Measurements from ENCODE around the gene PSMA4.

Gene PSMA4

DNA sequence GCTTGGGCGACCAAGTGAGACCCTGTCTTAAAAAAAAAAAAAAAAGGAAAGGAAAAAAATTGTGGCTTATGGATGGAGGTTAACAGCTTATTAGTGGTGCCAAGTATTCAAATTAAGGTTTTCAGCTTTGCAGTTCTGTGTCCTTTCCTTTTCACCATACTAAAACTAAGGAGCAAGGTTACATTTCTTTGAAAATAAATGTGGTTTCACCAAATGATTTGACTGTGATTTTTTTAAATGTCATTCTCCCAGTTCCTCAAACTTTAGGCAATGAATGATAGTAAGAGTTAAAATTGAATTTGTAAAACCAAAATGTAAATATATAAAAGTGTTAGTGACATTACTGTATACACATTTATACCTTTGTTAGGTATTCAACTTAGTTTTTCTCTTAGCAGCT, 34.7 kb downstream of the PSMA4 start:
- peaks cover 11% of the 10 kb centered on the region for H3K4me1 ChIP-seq (ENCODE audit: control insufficient read depth, insufficient read depth, low read length)
- no peaks in the 10 kb centered on the region for H3K9me3 ChIP-seq (ENCODE audit: control insufficient read depth, insufficient read depth, low read depth, low read length)
- POLR2A ChIA-PET = interaction anchor here (1.2 to 1.5 kb wide), 2 partner anchors 9 to 276 kb away, joined by 3 to 5 read pairs; partner anchors contain the start of genes CHRNA5 and SKIC8
- no peak overlapping the region for H3K27ac ChIP-seq (ENCODE audit: extremely low read depth, low read depth, low read length)
- H3K36me3 ChIP-seq (ENCODE audit: control insufficient read depth in 2 of 2, insufficient read depth in 1 of 2, low read length in 2 of 2) = no peaks in the 10 kb centered on the region; a peak in 1 of 3 replicates
- CTCF ChIA-PET = interaction anchor here (0.7 to 2.2 kb wide), 3 partner anchors 10 to 134 kb away, joined by 3 to 12 read pairs (median 4); partner anchors contain the start of gene CHRNA5
- TF ChIP-seq ZNF248 (tag by site-specific recombination; IDR thresholded peaks at IDR 0.05) (no peak), PRDM1 (tag by site-specific recombination; IDR thresholded peaks at IDR 0.05) (0 out of 2 replicates have a peak, but pooled peaks have one; percentile 13)
- no peak overlapping the region for H3K4me3 ChIP-seq (ENCODE audit: low read depth, low read length)

DNA sequence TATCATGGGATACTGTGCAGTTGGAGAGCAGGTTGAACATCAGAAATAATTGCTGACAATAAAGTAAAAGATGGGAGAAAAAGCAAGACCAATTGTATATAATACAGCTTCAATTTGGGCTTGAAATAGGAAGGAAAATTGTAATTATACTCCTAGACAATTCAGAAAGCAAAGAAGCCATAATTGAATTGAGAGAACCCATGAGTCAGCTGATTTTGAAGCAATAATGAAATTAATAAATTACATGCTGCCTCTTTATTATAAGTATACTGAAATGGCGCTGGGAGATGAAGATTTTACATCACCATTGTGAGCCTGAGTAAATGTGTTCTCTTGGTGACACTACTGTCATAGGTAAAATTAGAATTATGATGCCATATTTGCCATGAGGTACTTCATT, 57.3 kb downstream of the PSMA4 start:
- H3K4me3 ChIP-seq (ENCODE audit: low read depth, low read length) = no peak overlapping the region

GRCh38 chr15:78598348-78598747, 58.1 kb downstream of the PSMA4 start:
- no peak overlapping the region for H3K27ac ChIP-seq (ENCODE audit: extremely low read depth, low read depth, low read length)
- POLR2A ChIA-PET = interaction anchor here (1.2 kb wide), 1 partner anchor 33 kb away, joined by 4 read pairs; the partner anchor contains the start of gene CHRNA5
- TF ChIP-seq ZNF354C (tag by site-specific recombination; IDR thresholded peaks at IDR 0.05; ENCODE audit: borderline replicate concordance, low read depth) (no peak), ZNF311 (tag by site-specific recombination; IDR thresholded peaks at IDR 0.05; ENCODE audit: borderline replicate concordance) (no peak), ZNF221 (tag by site-specific recombination; IDR thresholded peaks at IDR 0.05; ENCODE audit: borderline replicate concordance) (no peak), ZNF707 (tag by site-specific recombination; IDR thresholded peaks at IDR 0.05) (no peak), ZNF629 (tag by site-specific recombination; IDR thresholded peaks at IDR 0.05) (no peak), ZBTB6 (tag by site-specific recombination; IDR thresholded peaks at IDR 0.05) (no peak), BCL11A (tag by site-specific recombination; IDR thresholded peaks at IDR 0.05; ENCODE audit: low read depth) (no peak), ZNF16 (tag by site-specific recombination; IDR thresholded peaks at IDR 0.05; ENCODE audit: low read depth) (no peak), SP7 (tag by site-specific recombination; IDR thresholded peaks at IDR 0.05) (no peak)
- TF ChIP-seq, protein P1, sequence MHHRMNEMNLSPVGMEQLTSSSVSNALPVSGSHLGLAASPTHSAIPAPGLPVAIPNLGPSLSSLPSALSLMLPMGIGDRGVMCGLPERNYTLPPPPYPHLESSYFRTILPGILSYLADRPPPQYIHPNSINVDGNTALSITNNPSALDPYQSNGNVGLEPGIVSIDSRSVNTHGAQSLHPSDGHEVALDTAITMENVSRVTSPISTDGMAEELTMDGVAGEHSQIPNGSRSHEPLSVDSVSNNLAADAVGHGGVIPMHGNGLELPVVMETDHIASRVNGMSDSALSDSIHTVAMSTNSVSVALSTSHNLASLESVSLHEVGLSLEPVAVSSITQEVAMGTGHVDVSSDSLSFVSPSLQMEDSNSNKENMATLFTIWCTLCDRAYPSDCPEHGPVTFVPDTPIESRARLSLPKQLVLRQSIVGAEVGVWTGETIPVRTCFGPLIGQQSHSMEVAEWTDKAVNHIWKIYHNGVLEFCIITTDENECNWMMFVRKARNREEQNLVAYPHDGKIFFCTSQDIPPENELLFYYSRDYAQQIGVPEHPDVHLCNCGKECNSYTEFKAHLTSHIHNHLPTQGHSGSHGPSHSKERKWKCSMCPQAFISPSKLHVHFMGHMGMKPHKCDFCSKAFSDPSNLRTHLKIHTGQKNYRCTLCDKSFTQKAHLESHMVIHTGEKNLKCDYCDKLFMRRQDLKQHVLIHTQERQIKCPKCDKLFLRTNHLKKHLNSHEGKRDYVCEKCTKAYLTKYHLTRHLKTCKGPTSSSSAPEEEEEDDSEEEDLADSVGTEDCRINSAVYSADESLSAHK (tag by site-specific recombination; IDR thresholded peaks at IDR 0.05) = no peak
- TF ChIP-seq, protein P2, sequence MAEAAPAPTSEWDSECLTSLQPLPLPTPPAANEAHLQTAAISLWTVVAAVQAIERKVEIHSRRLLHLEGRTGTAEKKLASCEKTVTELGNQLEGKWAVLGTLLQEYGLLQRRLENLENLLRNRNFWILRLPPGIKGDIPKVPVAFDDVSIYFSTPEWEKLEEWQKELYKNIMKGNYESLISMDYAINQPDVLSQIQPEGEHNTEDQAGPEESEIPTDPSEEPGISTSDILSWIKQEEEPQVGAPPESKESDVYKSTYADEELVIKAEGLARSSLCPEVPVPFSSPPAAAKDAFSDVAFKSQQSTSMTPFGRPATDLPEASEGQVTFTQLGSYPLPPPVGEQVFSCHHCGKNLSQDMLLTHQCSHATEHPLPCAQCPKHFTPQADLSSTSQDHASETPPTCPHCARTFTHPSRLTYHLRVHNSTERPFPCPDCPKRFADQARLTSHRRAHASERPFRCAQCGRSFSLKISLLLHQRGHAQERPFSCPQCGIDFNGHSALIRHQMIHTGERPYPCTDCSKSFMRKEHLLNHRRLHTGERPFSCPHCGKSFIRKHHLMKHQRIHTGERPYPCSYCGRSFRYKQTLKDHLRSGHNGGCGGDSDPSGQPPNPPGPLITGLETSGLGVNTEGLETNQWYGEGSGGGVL (tag by site-specific recombination; IDR thresholded peaks at IDR 0.05) = no peak
- TF ChIP-seq, protein P3, sequence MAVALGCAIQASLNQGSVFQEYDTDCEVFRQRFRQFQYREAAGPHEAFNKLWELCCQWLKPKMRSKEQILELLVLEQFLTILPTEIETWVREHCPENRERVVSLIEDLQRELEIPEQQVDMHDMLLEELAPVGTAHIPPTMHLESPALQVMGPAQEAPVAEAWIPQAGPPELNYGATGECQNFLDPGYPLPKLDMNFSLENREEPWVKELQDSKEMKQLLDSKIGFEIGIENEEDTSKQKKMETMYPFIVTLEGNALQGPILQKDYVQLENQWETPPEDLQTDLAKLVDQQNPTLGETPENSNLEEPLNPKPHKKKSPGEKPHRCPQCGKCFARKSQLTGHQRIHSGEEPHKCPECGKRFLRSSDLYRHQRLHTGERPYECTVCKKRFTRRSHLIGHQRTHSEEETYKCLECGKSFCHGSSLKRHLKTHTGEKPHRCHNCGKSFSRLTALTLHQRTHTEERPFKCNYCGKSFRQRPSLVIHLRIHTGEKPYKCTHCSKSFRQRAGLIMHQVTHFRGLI (tag by site-specific recombination; IDR thresholded peaks at IDR 0.05) = no peak
- H3K9me3 ChIP-seq (ENCODE audit: control insufficient read depth, insufficient read depth, low read depth, low read length) = no peaks in the 10 kb centered on the region
- CTCF ChIA-PET = interaction anchor here (1.1 kb wide), 1 partner anchor 112 kb away, joined by 3 read pairs; no protein-coding TSS in a partner anchor
- H3K4me3 ChIP-seq (ENCODE audit: low read depth, low read length) = no peak overlapping the region
- H3K36me3 ChIP-seq (ENCODE audit: control insufficient read depth in 2 of 2, insufficient read depth in 1 of 2, low read length in 2 of 2) = peaks cover 11 to 20% of the 10 kb centered on the region in 2 experiments
- no peaks in the 10 kb centered on the region for H3K4me1 ChIP-seq (ENCODE audit: control insufficient read depth, insufficient read depth, low read length)

More for the DNA sequence above, 57.3 kb downstream of the PSMA4 start:
- no peak for TF ChIP-seq EGR2 (tag by site-specific recombination; IDR thresholded peaks at IDR 0.05; ENCODE audit: low read depth)
- TF ChIP-seq ZNF16 (tag by site-specific recombination; IDR thresholded peaks at IDR 0.05; ENCODE audit: low read depth) = no peak
- peaks cover 18 to 25% of the 10 kb centered on the region in 2 experiments for H3K36me3 ChIP-seq (ENCODE audit: control insufficient read depth in 2 of 2, insufficient read depth in 1 of 2, low read length in 2 of 2)
- POLR2A ChIA-PET = interaction anchor here (1.2 kb wide), 1 partner anchor 32 kb away, joined by 4 read pairs; the partner anchor contains the start of gene CHRNA5
- no peaks in the 10 kb centered on the region for H3K9me3 ChIP-seq (ENCODE audit: control insufficient read depth, insufficient read depth, low read depth, low read length)
- no peaks in the 10 kb centered on the region for H3K4me1 ChIP-seq (ENCODE audit: control insufficient read depth, insufficient read depth, low read length)
- CTCF ChIA-PET = interaction anchor here (0.7 to 1.1 kb wide), 2 partner anchors 20 to 113 kb away, joined by 3 read pairs; no protein-coding TSS in a partner anchor
- no peak overlapping the region for H3K27ac ChIP-seq (ENCODE audit: extremely low read depth, low read depth, low read length)

Measured in HEK293 (cell line).